ENCODE measurements around the gene LPXN.

Gene LPXN
- 228 to 247 reads per million in 2 donors for total RNA-seq

DNA sequence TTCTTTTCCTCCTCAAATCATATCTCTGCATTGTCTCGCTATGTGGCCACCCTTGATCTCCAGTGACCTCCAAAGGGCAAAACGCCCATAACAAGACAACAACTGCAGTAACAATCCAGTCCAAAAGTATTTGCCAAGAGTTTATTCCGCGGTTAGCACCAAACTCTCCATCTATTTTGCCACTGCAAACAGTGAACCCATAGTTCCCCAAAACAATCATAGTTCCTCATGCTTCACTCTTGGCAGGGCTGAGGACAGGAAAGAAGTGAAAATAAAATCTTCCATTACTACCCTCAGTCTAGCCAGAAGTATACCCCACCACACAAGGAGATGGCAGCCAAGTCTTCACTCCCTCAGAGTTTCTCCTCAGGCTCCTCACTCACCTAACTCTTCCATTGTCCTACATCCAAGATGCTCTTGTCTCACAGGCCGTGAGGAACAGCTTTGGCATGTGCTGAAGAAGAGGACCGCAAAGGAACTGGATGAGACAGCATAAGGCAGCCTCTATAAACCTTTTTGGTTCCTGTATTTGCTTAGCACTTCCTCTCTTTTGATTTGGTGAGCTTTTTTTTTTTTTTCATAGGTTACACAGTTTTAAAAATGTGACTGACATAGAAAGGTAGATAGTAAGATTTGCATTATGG lies at the start of gene LPXN:
Gene LPXN, minus strand, starts transcription at position 480 of the 644 bp plus-strand sequence. Its CDS starts 84 bp downstream, at position 396.
- no peak for DNase-seq

- DNase-seq = no peak
These were observed 49.4 kb upstream of the LPXN start for GRCh38 chr11:58625086-58625485.

DNA sequence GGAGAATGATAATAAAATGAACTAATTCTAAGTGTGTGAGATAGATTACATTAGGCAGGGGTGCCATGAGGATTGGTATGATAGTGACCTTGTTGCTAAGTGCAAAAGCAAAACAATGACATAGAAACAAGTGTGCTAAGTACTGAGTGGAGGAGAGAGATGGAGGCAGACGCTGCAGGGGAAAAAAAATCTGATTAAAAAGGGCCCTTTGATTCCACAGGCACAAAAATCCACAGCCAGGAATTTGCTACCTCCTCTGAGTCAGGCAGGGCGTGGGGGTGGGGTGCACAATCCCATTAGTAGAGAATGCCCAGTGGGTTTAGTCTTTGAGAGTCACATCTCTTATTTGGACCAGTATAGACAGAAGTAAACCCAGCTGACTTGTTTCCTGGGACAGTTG lies 46.7 kb upstream of the LPXN start, which contains the start of gene CNTF:
Gene CNTF, plus strand, starts transcription at position 322 of the 400 bp plus-strand sequence. CDS start 88 bp downstream, outside the sequence.
- no peak for DNase-seq

- no peak for DNase-seq
These were observed 46.1 kb upstream of the LPXN start for GRCh38 chr11:58621586-58622262.

DNA sequence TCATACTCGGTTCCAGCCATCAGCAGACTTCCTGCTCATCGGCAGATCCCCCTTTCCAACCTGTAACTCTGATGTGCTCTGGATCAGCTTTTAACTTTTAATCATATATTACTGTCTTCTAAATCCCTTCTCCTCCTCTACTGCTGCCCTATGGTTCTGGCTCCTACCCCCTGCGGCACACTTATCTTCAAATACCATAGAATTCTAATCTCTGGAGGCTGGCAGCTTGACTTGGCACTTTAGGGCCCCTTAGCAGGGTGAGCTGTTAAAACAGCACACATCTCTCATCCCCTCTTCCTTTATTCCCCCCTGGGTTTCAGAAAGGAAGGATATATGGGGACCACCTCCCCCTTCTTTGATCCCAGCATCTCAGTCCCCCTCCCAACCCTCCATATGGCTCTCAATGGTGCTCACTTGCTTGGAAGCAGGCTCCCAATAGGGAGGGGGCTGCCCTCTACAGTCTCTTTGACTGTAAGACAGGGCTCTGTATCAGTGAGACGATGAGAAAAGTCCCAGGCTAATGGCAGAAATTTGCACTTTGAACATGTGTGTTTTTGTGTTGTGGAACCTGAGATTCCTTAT lies 42.4 kb upstream of the LPXN start:
- DNase-seq = no peak

- no peak for DNase-seq
These were observed 40.9 kb upstream of the LPXN start for GRCh38 chr11:58616594-58616993.

- DNase-seq = no peak
These were observed 39.9 kb upstream of the LPXN start for GRCh38 chr11:58615559-58615958.

DNA sequence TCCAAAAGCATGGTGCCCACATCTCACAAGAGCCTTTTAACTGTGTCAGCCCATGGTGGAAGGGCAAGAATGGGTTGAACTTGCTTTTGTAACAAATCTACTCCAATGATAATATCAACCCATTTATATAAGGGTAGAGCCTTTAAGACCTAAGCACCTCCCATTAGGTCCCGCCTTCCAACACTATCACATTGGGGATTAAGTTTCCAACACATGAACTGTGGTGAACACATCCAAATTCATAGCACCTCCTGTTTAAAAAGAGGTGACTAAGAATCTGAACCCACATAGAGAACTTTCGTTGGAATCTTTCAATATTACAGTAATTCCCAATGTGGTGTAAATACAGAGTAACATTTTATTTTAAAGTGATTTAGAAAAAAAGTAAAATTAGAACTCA lies 37.6 kb upstream of the LPXN start:
- DNase-seq = no peak

DNA sequence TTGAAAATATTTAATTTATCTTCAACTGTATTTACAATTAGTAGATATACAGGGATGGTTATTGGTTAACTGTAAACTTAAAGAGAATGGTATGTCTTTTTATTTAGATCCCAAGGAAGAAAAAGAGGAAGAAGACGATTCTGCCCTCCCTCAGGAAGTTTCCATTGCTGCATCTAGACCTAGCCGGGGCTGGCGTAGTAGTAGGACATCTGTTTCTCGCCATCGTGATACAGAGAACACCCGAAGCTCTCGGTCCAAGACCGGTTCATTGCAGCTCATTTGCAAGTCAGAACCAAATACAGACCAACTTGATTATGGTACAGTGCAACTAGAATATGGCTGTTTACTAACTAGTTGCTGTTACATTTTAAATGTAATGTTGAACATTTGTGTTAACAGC lies 34.1 kb upstream of the LPXN start:
- no peak for DNase-seq

GRCh38 chr11:58608331-58608730 lies 32.7 kb upstream of the LPXN start:
- no peak for DNase-seq

- no peak for DNase-seq
These were observed 31.5 kb upstream of the LPXN start for GRCh38 chr11:58606930-58607714.

DNA sequence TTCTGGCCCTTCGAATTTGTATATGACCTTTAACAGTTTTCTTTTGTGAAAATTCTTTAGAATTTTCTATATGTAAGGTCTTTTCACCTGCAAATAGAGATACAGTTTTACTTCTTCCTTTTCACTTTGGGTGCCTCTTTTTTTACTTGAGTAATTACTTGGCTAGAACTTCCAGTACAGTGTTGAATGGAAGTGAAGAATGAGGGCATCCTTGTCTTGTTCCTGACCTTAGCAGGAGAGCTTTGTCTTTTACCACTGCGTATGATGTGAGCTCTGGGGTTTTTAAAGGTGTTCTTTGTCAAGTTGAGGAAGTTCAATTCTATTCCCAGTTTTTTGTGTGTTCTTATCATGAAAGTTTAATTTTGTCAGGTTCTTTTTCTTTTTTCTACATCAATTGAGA lies 24.9 kb upstream of the LPXN start:
- no peak for DNase-seq

GRCh38 chr11:58597486-58598144 lies 22.0 kb upstream of the LPXN start:
- DNase-seq = no peak

DNA sequence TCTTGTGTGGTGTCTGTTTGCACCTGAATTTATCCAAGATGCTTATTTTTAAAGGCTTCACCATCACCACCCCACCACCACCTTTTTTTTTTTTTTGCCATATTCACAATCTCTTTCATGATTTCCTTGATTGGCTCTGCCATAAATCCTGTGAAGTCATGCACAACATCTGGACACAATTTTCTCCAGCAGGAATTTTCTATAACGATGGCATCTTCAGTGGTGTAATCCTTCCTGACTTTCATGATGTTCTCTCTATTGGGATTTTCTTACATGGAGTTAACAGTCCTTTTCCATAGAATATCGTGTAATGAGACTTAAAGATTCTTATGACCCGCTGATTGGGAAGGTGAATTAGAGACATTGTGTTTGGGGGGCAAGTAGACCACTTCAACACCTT lies 21.0 kb upstream of the LPXN start:
- DNase-seq = no peak

DNA sequence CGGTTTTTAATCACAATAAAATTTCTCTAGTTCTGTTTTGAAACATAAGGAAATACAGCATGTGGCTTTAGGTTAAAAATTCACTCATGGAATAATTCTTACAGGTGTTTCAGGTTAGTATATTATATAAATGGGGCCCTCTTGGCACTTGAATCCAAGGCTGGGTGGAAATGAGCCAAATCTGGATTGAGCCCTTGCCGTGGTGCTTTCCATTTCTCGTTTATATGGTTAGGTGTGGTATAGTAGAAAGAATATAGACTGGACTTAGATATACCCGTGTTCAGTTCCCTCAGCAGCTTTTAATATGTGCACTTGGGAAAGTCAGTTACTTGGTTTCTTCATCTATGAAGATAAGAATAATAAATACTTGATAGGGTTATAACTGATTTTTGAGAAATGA lies 19.2 kb upstream of the LPXN start:
- no peak for DNase-seq

DNA sequence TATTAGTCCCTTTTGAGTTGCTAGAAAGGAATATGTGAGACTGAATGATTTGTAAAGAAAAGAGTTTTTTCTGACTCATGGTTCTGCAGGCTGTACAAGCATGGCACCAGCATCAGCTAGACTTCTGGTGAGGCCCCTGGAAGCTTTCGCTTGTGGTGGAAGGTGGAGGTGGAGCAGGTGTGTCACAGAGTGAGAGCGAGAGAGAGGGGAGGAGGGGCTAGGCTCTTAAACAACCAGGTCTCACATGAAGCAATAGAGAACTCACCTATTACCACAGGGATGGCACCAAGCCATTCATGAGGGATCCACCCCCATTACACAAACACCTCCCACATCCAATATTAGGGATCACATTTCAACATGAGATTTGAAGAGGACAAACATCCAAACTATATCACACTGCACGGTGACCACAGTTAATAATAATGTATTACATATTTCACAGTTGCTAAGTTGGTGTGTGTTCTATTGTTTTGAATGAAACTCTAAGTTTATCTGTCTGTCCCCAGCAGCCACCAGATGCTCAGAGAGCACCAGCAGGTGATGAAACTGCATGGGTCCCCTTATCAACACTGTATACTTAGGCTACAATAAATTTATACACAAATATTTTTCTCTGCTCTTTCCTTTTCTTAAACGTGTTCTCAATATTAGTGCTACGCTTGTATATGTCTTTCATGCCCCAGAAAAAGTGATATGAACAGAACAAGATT lies 17.3 kb upstream of the LPXN start:
- DNase-seq = no peak

DNA sequence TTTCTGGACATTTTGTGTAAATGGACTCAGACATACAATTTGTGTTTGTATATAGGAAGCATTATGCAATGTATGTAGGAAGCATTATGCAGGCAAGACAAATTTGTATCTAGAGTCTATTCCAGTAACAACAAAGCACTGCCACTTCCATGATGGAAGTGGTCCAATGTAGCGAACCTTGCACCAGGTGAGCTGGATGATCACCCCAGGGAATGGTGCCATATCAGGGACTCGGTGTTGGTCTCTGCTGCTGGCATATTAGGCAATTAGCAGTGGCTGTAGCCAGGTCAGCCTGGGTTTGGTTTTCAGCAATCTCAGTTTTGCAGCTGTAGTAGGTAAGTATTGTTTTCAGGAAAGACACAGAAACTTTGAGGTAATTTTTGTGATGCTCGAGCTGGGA lies 16.0 kb upstream of the LPXN start:
- no peak for DNase-seq

GRCh38 chr11:58586998-58587397 lies 11.3 kb upstream of the LPXN start:
- DNase-seq = no peak

GRCh38 chr11:58582437-58582836 lies 6.8 kb upstream of the LPXN start:
- no peak for DNase-seq

DNA sequence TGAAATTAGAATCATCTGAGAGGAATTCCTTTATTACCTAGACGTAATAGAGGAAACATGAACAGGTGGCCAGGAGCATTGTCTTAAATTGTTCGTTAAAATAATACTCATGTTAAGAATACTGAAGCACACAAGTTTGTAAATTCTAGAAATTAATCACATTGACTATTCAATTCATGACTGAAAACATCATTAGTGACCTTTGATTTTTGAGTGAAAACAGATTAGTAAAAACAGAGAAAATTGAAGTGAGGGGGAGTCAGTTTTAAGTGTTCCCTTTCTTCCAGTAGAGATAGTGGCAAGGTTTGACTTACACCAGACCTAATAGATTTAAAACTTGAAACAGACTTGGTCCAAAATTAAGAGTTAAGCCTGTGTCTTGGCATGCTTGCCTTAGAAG lies 4.7 kb upstream of the LPXN start:
- DNase-seq = no peak

GRCh38 chr11:58579192-58580129 lies 3.8 kb upstream of the LPXN start:
- DNase-seq = peak; percentile 80

All from activated gamma-delta T cell (primary cell).